Epidermal melanocyte (primary cell): ENCODE results near the gene MTF2.
"Not testable (repeated sequence)": the region's sequence is repeated elsewhere in the genome, so short reads cannot be mapped to it uniquely, and the experiment has no call there.

Experiments
- DNase-seq: peaks from one replicate; pipeline ENCODE4 v3.0.0; 2011; ENCODE audit warnings: low spot score; ENCODE audit not compliant: insufficient read length

Gene MTF2

GRCh38 chr1:93078986-93079654 is at the start of gene MTF2:
TSS of gene MTF2 (plus strand) at chr1:93079283. CDS start at chr1:93079527, 244 bp downstream.
- DNase-seq: peak; percentile 70

GRCh38 chr1:93029317-93029716 is 49.8 kb upstream of the MTF2 start:
- no peak for DNase-seq

GRCh38 chr1:93030191-93030590 is 48.9 kb upstream of the MTF2 start:
- DNase-seq: not testable (repeated sequence)

GRCh38 chr1:93031711-93032110 is 47.4 kb upstream of the MTF2 start:
- no peak for DNase-seq

- DNase-seq: no peak
Measured at GRCh38 chr1:93033029-93033428, 46.1 kb upstream of the MTF2 start.

- no peak for DNase-seq
Measured at GRCh38 chr1:93033785-93034184, 45.3 kb upstream of the MTF2 start.

GRCh38 chr1:93034397-93034796 is 44.7 kb upstream of the MTF2 start:
- DNase-seq: no peak

- DNase-seq: no peak
Measured at GRCh38 chr1:93036672-93037071, 42.4 kb upstream of the MTF2 start.

- no peak for DNase-seq
Measured at GRCh38 chr1:93042187-93043056, 36.7 kb upstream of the MTF2 start.

- DNase-seq: no peak
Measured at GRCh38 chr1:93043057-93043557, 36.0 kb upstream of the MTF2 start.

- DNase-seq: no peak
Measured at GRCh38 chr1:93047618-93048017, 31.5 kb upstream of the MTF2 start.

- no peak for DNase-seq
Measured at GRCh38 chr1:93051961-93052360, 27.1 kb upstream of the MTF2 start.

GRCh38 chr1:93056214-93056613 is 22.9 kb upstream of the MTF2 start:
- DNase-seq: peak; percentile 38

GRCh38 chr1:93056649-93057048 is 22.4 kb upstream of the MTF2 start:
- DNase-seq: no peak

GRCh38 chr1:93061895-93062792 is 16.9 kb upstream of the MTF2 start:
- no peak for DNase-seq

GRCh38 chr1:93076268-93076667 is 2.8 kb upstream of the MTF2 start:
- DNase-seq: no peak

GRCh38 chr1:93078203-93078602 is 880 bp upstream of the MTF2 start:
- DNase-seq: no peak

GRCh38 chr1:93078638-93078985 is 471 bp upstream of the MTF2 start:
- DNase-seq: no peak

- no peak for DNase-seq
Measured at GRCh38 chr1:93079685-93080141, 630 bp downstream of the MTF2 start.

- no peak for DNase-seq
Measured at GRCh38 chr1:93080179-93080823, 1.2 kb downstream of the MTF2 start.

- DNase-seq: no peak
Measured at GRCh38 chr1:93081716-93082115, 2.6 kb downstream of the MTF2 start.
